ENCODE data around the gene MARS2. TPM values are rescaled to one million over a fixed set of nuclear protein-coding genes. Genes with fewer than 3 reads are reported as not detected.
A peak's percentile ranks its signal among the peaks of the same experiment; 100 is the strongest.
"Not testable (repeated sequence)": the region's sequence is repeated elsewhere in the genome, so short reads cannot be mapped to it uniquely, and the experiment has no call there.

MARS2 gene
- total RNA-seq, 1 donor: 3.3 TPM

- Histone ChIP-seq H3K4me3 (ENCODE audit: insufficient read depth, low read length) (no peak overlapping the region), H2AFZ (ENCODE audit: low read length) (no peak overlapping the region), H3K4me2 (ENCODE audit: insufficient read depth, low read length) (no peak overlapping the region), H3K36me3 (ENCODE audit: insufficient read depth, low read length) (peaks cover 10% of the 10 kb centered on the region), H3K27me3 (ENCODE audit: insufficient read depth, low read length) (no peaks in the 10 kb centered on the region), H3K4me1 (ENCODE audit: insufficient read depth, low read length) (peaks cover 24% of the 10 kb centered on the region), H3K27ac (ENCODE audit: low read depth, low read length) (no peak overlapping the region), H3K79me2 (ENCODE audit: insufficient read depth, low read length) (peaks cover 31% of the 10 kb centered on the region), H3K9me3 (ENCODE audit: low read depth, low read length) (no peaks in the 10 kb centered on the region), H4K20me1 (ENCODE audit: insufficient read depth, low read length) (peaks cover 17% of the 10 kb centered on the region)
- DNase-seq (ENCODE audit: insufficient read length, low spot score, missing footprints): peak; percentile 63
- TF ChIP-seq CTCF (IDR thresholded peaks at IDR 0.05; ENCODE audit: extremely low read depth, low read depth, low read length): no peak
Measured at GRCh38 chr2:197711578-197711977, 6.4 kb downstream of the MARS2 start.

GRCh38 chr2:197713271-197713670 lies 8.1 kb downstream of the MARS2 start:
- peaks cover 22% of the 10 kb centered on the region for H3K79me2 ChIP-seq (ENCODE audit: insufficient read depth, low read length)
- no peak overlapping the region for H3K27ac ChIP-seq (ENCODE audit: low read depth, low read length)
- no peaks in the 10 kb centered on the region for H3K27me3 ChIP-seq (ENCODE audit: insufficient read depth, low read length)
- H3K9me3 ChIP-seq (ENCODE audit: low read depth, low read length): no peaks in the 10 kb centered on the region
- no peak overlapping the region for H3K4me2 ChIP-seq (ENCODE audit: insufficient read depth, low read length)
- H3K36me3 ChIP-seq (ENCODE audit: insufficient read depth, low read length): peaks cover 10% of the 10 kb centered on the region
- H2AFZ ChIP-seq (ENCODE audit: low read length): no peak overlapping the region
- no peak for DNase-seq (ENCODE audit: insufficient read length, low spot score, missing footprints)
- TF ChIP-seq CTCF (IDR thresholded peaks at IDR 0.05; ENCODE audit: extremely low read depth, low read depth, low read length): no peak
- peaks cover 7% of the 10 kb centered on the region for H3K4me1 ChIP-seq (ENCODE audit: insufficient read depth, low read length)
- H4K20me1 ChIP-seq (ENCODE audit: insufficient read depth, low read length): peaks cover 8% of the 10 kb centered on the region
- no peak overlapping the region for H3K4me3 ChIP-seq (ENCODE audit: insufficient read depth, low read length)

GRCh38 chr2:197717863-197718262 lies 12.7 kb downstream of the MARS2 start:
- H3K27ac ChIP-seq (ENCODE audit: low read depth, low read length): no peak overlapping the region
- H4K20me1 ChIP-seq (ENCODE audit: insufficient read depth, low read length): no peaks in the 10 kb centered on the region
- H3K4me1 ChIP-seq (ENCODE audit: insufficient read depth, low read length): no peaks in the 10 kb centered on the region
- no peak overlapping the region for H3K4me2 ChIP-seq (ENCODE audit: insufficient read depth, low read length)
- no peak for TF ChIP-seq CTCF (IDR thresholded peaks at IDR 0.05; ENCODE audit: extremely low read depth, low read depth, low read length)
- H2AFZ ChIP-seq (ENCODE audit: low read length): no peak overlapping the region
- H3K36me3 ChIP-seq (ENCODE audit: insufficient read depth, low read length): no peaks in the 10 kb centered on the region
- H3K4me3 ChIP-seq (ENCODE audit: insufficient read depth, low read length): no peak overlapping the region
- no peaks in the 10 kb centered on the region for H3K9me3 ChIP-seq (ENCODE audit: low read depth, low read length)
- no peaks in the 10 kb centered on the region for H3K27me3 ChIP-seq (ENCODE audit: insufficient read depth, low read length)
- no peak for DNase-seq (ENCODE audit: insufficient read length, low spot score, missing footprints)
- no peaks in the 10 kb centered on the region for H3K79me2 ChIP-seq (ENCODE audit: insufficient read depth, low read length)

- no peak for TF ChIP-seq CTCF (IDR thresholded peaks at IDR 0.05; ENCODE audit: extremely low read depth, low read depth, low read length)
- Histone ChIP-seq H2AFZ (ENCODE audit: low read length) (no peak overlapping the region), H3K4me2 (ENCODE audit: insufficient read depth, low read length) (no peak overlapping the region), H3K36me3 (ENCODE audit: insufficient read depth, low read length) (no peaks in the 10 kb centered on the region), H4K20me1 (ENCODE audit: insufficient read depth, low read length) (no peaks in the 10 kb centered on the region), H3K27ac (ENCODE audit: low read depth, low read length) (no peak overlapping the region), H3K4me1 (ENCODE audit: insufficient read depth, low read length) (no peaks in the 10 kb centered on the region), H3K79me2 (ENCODE audit: insufficient read depth, low read length) (no peaks in the 10 kb centered on the region), H3K27me3 (ENCODE audit: insufficient read depth, low read length) (no peaks in the 10 kb centered on the region), H3K9me3 (ENCODE audit: low read depth, low read length) (no peaks in the 10 kb centered on the region), H3K4me3 (ENCODE audit: insufficient read depth, low read length) (no peak overlapping the region)
- no peak for DNase-seq (ENCODE audit: insufficient read length, low spot score, missing footprints)
Measured at GRCh38 chr2:197727011-197727410, 21.8 kb downstream of the MARS2 start.

GRCh38 chr2:197728555-197729544 lies 23.7 kb downstream of the MARS2 start:
- H3K27ac ChIP-seq (ENCODE audit: low read depth, low read length); H3K4me3 ChIP-seq (ENCODE audit: insufficient read depth, low read length): not testable (repeated sequence)

More at GRCh38 chr2:197728555-197729544, 23.7 kb downstream of the MARS2 start:
- H3K9me3 ChIP-seq (ENCODE audit: low read depth, low read length); H3K79me2 ChIP-seq (ENCODE audit: insufficient read depth, low read length); H3K4me2 ChIP-seq (ENCODE audit: insufficient read depth, low read length); DNase-seq (ENCODE audit: insufficient read length, low spot score, missing footprints); H3K4me1 ChIP-seq (ENCODE audit: insufficient read depth, low read length); H4K20me1 ChIP-seq (ENCODE audit: insufficient read depth, low read length); H3K27me3 ChIP-seq (ENCODE audit: insufficient read depth, low read length); H2AFZ ChIP-seq (ENCODE audit: low read length); H3K36me3 ChIP-seq (ENCODE audit: insufficient read depth, low read length): not testable (repeated sequence)

All from osteoblast (primary cell).